IPS-18a (cell line): ENCODE results near the gene HOMEZ.

ENCODE experiments used
- H3K27ac ChIP-seq: one replicate; pipeline ENCODE4 v1.5.1; 2013; ENCODE audit warnings: low read length
- H3K27me3 ChIP-seq: one replicate; pipeline ENCODE4 v1.6.1; 2013; ENCODE audit warnings: mild to moderate bottlenecking, low read length; ENCODE audit not compliant: control insufficient read depth, insufficient read depth
- H3K36me3 ChIP-seq: one replicate; pipeline ENCODE4 v1.6.1; 2013; ENCODE audit warnings: low read depth, low read length; ENCODE audit not compliant: control insufficient read depth
- H3K4me1 ChIP-seq: one replicate; pipeline ENCODE4 v1.6.1; 2013; ENCODE audit warnings: low read depth, low read length; ENCODE audit not compliant: control insufficient read depth
- H3K4me3 ChIP-seq: one replicate; pipeline ENCODE4 v1.5.1; 2013; ENCODE audit warnings: low read length
- H3K9ac ChIP-seq: one replicate; pipeline ENCODE4 v1.6.1; 2013; ENCODE audit warnings: mild to moderate bottlenecking, low read length, moderate library complexity
- H3K9me3 ChIP-seq: one replicate; pipeline ENCODE4 v1.6.1; 2013; ENCODE audit warnings: low read depth, low read length; ENCODE audit not compliant: control insufficient read depth

Gene HOMEZ

GRCh38 chr14:23302290-23303225 is 16.6 kb upstream of the HOMEZ start, which contains the start of gene PPP1R3E:
TSS of gene PPP1R3E (minus strand) at chr14:23302859. CDS start at chr14:23302576, 283 bp downstream.
- H3K27me3 ChIP-seq: peaks cover 47% of the 10 kb centered on the region
- peak within 1 kb of the TSS; percentile 57 for H3K9ac ChIP-seq
- no peaks in the 10 kb centered on the region for H3K36me3 ChIP-seq
- H3K9me3 ChIP-seq: no peaks in the 10 kb centered on the region
- peak within 1 kb of the TSS; percentile 76 for H3K4me3 ChIP-seq
- H3K4me1 ChIP-seq: peaks cover 14% of the 10 kb centered on the region
- H3K27ac ChIP-seq: no peak within 1 kb of the TSS

GRCh38 chr14:23301969-23302289 is 16.0 kb upstream of the HOMEZ start:
- H3K27me3 ChIP-seq: peaks cover 54% of the 10 kb centered on the region
- peak overlapping the region; percentile 76 for H3K4me3 ChIP-seq
- H3K36me3 ChIP-seq: no peaks in the 10 kb centered on the region
- peak overlapping the region; percentile 57 for H3K9ac ChIP-seq
- no peak overlapping the region for H3K27ac ChIP-seq
- H3K9me3 ChIP-seq: no peaks in the 10 kb centered on the region
- peaks cover 11% of the 10 kb centered on the region for H3K4me1 ChIP-seq

GRCh38 chr14:23301288-23301968 is 15.5 kb upstream of the HOMEZ start:
- Histone ChIP-seq H3K27me3 (peaks cover 59% of the 10 kb centered on the region), H3K9ac (peak overlapping the region; percentile 57), H3K27ac (no peak overlapping the region), H3K36me3 (no peaks in the 10 kb centered on the region), H3K9me3 (no peaks in the 10 kb centered on the region), H3K4me1 (peaks cover 11% of the 10 kb centered on the region), H3K4me3 (peak overlapping the region; percentile 76)

GRCh38 chr14:23300687-23301223 is 14.8 kb upstream of the HOMEZ start:
- H3K27ac ChIP-seq: no peak overlapping the region
- H3K9ac ChIP-seq: no peak overlapping the region
- peak overlapping the region; percentile 76 for H3K4me3 ChIP-seq
- no peaks in the 10 kb centered on the region for H3K36me3 ChIP-seq
- H3K9me3 ChIP-seq: no peaks in the 10 kb centered on the region
- H3K4me1 ChIP-seq: peaks cover 5% of the 10 kb centered on the region
- peaks cover 65% of the 10 kb centered on the region for H3K27me3 ChIP-seq

- H3K4me3 ChIP-seq: peak overlapping the region; percentile 76
- peaks cover 72% of the 10 kb centered on the region for H3K27me3 ChIP-seq
- H3K36me3 ChIP-seq: no peaks in the 10 kb centered on the region
- no peaks in the 10 kb centered on the region for H3K9me3 ChIP-seq
- H3K9ac ChIP-seq: no peak overlapping the region
- H3K4me1 ChIP-seq: peaks cover 5% of the 10 kb centered on the region
- no peak overlapping the region for H3K27ac ChIP-seq
Observed at GRCh38 chr14:23299986-23300686, 14.2 kb upstream of the HOMEZ start.

- H3K27ac ChIP-seq: no peak overlapping the region
- peaks cover 79% of the 10 kb centered on the region for H3K27me3 ChIP-seq
Observed at GRCh38 chr14:23299211-23299957, 13.5 kb upstream of the HOMEZ start.

GRCh38 chr14:23297611-23298277 is 11.8 kb upstream of the HOMEZ start:
- H3K9ac ChIP-seq: no peak overlapping the region
- H3K27ac ChIP-seq: no peak overlapping the region
- peaks cover 80% of the 10 kb centered on the region for H3K27me3 ChIP-seq

More at GRCh38 chr14:23299211-23299957, 13.5 kb upstream of the HOMEZ start:
- H3K36me3 ChIP-seq: no peaks in the 10 kb centered on the region
- no peak overlapping the region for H3K9ac ChIP-seq
- no peak overlapping the region for H3K4me3 ChIP-seq
- H3K4me1 ChIP-seq: peaks cover 5% of the 10 kb centered on the region
- no peaks in the 10 kb centered on the region for H3K9me3 ChIP-seq

GRCh38 chr14:23297096-23297495 is 11.2 kb upstream of the HOMEZ start:
- Histone ChIP-seq H3K9me3 (no peaks in the 10 kb centered on the region), H3K36me3 (no peaks in the 10 kb centered on the region), H3K27me3 (peaks cover 87% of the 10 kb centered on the region), H3K4me3 (no peak overlapping the region), H3K27ac (no peak overlapping the region), H3K9ac (no peak overlapping the region), H3K4me1 (peaks cover 5% of the 10 kb centered on the region)

More at GRCh38 chr14:23297611-23298277, 11.8 kb upstream of the HOMEZ start:
- H3K36me3 ChIP-seq: no peaks in the 10 kb centered on the region
- H3K9me3 ChIP-seq: no peaks in the 10 kb centered on the region
- no peak overlapping the region for H3K4me3 ChIP-seq
- H3K4me1 ChIP-seq: peaks cover 5% of the 10 kb centered on the region

GRCh38 chr14:23296012-23296777 is 10.3 kb upstream of the HOMEZ start:
- Histone ChIP-seq H3K27ac (no peak overlapping the region), H3K4me1 (peaks cover 5% of the 10 kb centered on the region), H3K9ac (no peak overlapping the region), H3K27me3 (peaks cover 96% of the 10 kb centered on the region), H3K4me3 (no peak overlapping the region), H3K36me3 (no peaks in the 10 kb centered on the region), H3K9me3 (no peaks in the 10 kb centered on the region)
